GM12878 (cell line): Measurements from ENCODE around the gene SLC4A3. TPM values are rescaled to one million over a fixed set of nuclear protein-coding genes. Genes with fewer than 3 reads are reported as not detected.

Experiments used
- ATAC-seq: fragments of 200-7000 bp; cut with Tn5 transposase; 3 replicates; pipeline ENCODE4 v1.9.1; 2020; ENCODE audit warnings: mild to moderate bottlenecking, moderate library complexity
- BruUV-seq: library from RNA; stranded (reverse); fragments of 400-500 nt; replicated peaks from 2 replicates; lab custom pipeline; 2021; lab: Mats Ljungman, UMichigan
- CTCF ChIA-PET: fragments of 300-600 bp; sonication (Branson Sonifier 250); formaldehyde crosslinking; extraction: SDS; loops from one replicate; lab custom pipeline; 2021; ENCODE audit warnings: inconsistent platforms; lab: Yijun Ruan, JAX
- POLR2A ChIA-PET: fragments of 350-600 bp; formaldehyde crosslinking; extraction: SDS; loops from one replicate; lab custom pipeline; 2021; ENCODE audit warnings: inconsistent platforms; lab: Charles Lee
- RAD21 ChIA-PET: fragments of 300-600 bp; sonication (Branson Sonifier 250); formaldehyde crosslinking; loops from one replicate; lab custom pipeline; 2023; ENCODE audit warnings: antibody characterized with exemption; ENCODE audit not compliant: unreplicated experiment; lab: Charles Lee
- SMC1A ChIA-PET: fragments of 300-600 bp; sonication (Branson Sonifier 250); formaldehyde crosslinking; loops from one replicate; lab custom pipeline; 2023; ENCODE audit not compliant: unreplicated experiment, uncharacterized antibody; lab: Charles Lee
- DNase-seq: peaks from one replicate; pipeline ENCODE4 v3.0.0-alpha.2; 2011; ENCODE audit warnings: low read depth, low spot score
- FAIRE-seq: peaks from 3 replicates; lab custom pipeline; 2011; peaks lifted over from hg19 to GRCh38; lab: Jason Lieb, UNC
- H2AFZ ChIP-seq: 2 replicates; pipeline ENCODE4 v1.6.0; 2011; ENCODE audit warnings: low read depth, low read length, control low read depth; ENCODE audit not compliant: control insufficient read depth
- H3K27ac ChIP-seq: 2 replicates; pipeline ENCODE4 v1.5.1; 2011; ENCODE audit warnings: control low read depth; ENCODE audit not compliant: control insufficient read depth, insufficient read depth
- H3K27me3 ChIP-seq, 2 experiments: replicated peaks in 1 of 2; 2 replicates each; pipeline versions ENCODE4 v1.6.0 to v1.6.1; 2011; ENCODE audit warnings: low read length in 1 of 2; ENCODE audit not compliant: control insufficient read depth in 2 of 2, insufficient read depth in 2 of 2
- H3K36me3 ChIP-seq, 2 experiments: 2 replicates each; pipeline ENCODE4 v1.5.1; 2011; ENCODE audit warnings: low read length in 1 of 2; ENCODE audit not compliant: control insufficient read depth in 2 of 2, insufficient read depth in 2 of 2
- H3K4me1 ChIP-seq: 2 replicates; pipeline ENCODE4 v1.6.1; 2011; ENCODE audit warnings: mild to moderate bottlenecking, low read length, moderate library complexity, mixed read lengths; ENCODE audit not compliant: control insufficient read depth, insufficient read depth
- H3K4me2 ChIP-seq: 2 replicates; pipeline ENCODE4 v1.6.0; 2011; ENCODE audit warnings: control low read depth; ENCODE audit not compliant: control insufficient read depth, insufficient read depth
- H3K4me3 ChIP-seq: fragments of 200-600 bp; sonication (generic); 2 replicates; pipeline ENCODE4 v1.5.1; 2016
- H3K79me2 ChIP-seq: 2 replicates; pipeline ENCODE4 v1.6.0; 2011; ENCODE audit warnings: low read length; ENCODE audit not compliant: control insufficient read depth, insufficient read depth
- H3K9ac ChIP-seq: 2 replicates; pipeline ENCODE4 v1.8.0; 2011; ENCODE audit warnings: low read length, control low read depth, mixed read lengths; ENCODE audit not compliant: control insufficient read depth, insufficient read depth
- H3K9me3 ChIP-seq: replicated peaks from 3 replicates; pipeline ENCODE4 v1.5.1; 2011; ENCODE audit warnings: mild to moderate bottlenecking, low read length; ENCODE audit not compliant: control insufficient read depth, insufficient read depth
- H4K20me1 ChIP-seq: 2 replicates; pipeline ENCODE4 v1.6.0; 2011; ENCODE audit not compliant: control insufficient read depth, insufficient read depth
- NFYB ChIP-seq: IDR thresholded peaks from 2 replicates; pipeline ENCODE4 v1.6.1; 2011; ENCODE audit warnings: low read depth, mild to moderate bottlenecking, low read length, improper control_type of control experiment, moderate library complexity; ENCODE audit not compliant: insufficient read depth
- SMC3 ChIP-seq: IDR thresholded peaks from 2 replicates; pipeline ENCODE4 v1.6.1; 2011; ENCODE audit warnings: low read length, improper control_type of control experiment, borderline replicate concordance
- SPI1 ChIP-seq: IDR thresholded peaks from 2 replicates; pipeline ENCODE4 v1.6.1; 2011; ENCODE audit warnings: low read depth, mild to moderate bottlenecking, low read length, moderate library complexity, borderline replicate concordance; ENCODE audit not compliant: insufficient read depth
- TCF7 ChIP-seq: IDR thresholded peaks from 2 replicates; pipeline ENCODE4 v1.6.1; 2014; ENCODE audit warnings: antibody characterized with exemption, borderline replicate concordance
- WRNIP1 ChIP-seq: IDR thresholded peaks from 2 replicates; pipeline ENCODE4 v1.6.1; 2011; ENCODE audit warnings: low read depth, low read length, improper control_type of control experiment, borderline replicate concordance
- ZNF274 ChIP-seq: IDR thresholded peaks from one replicate; pipeline ENCODE4 v1.8.0; 2011; ENCODE audit not compliant: insufficient read length, insufficient read depth
- WGBS: methylation state at CpG from one replicate; pipeline ENCODE4 v1.1.6; 2016; ENCODE audit warnings: low lambda C conversion rate; ENCODE audit not compliant: insufficient replicate concordance, insufficient coverage; ENCODE audit errors: missing lambda C conversion rate; 5-methylcytosine and 5-hydroxymethylcytosine counted together
- in situ Hi-C: fragments of 300-500 bp; cut with MboI; formaldehyde crosslinking; loops from 9 replicates; pipeline ENCODE4 v1.14.3; 2018; ENCODE audit warnings: mixed read lengths
- intact Hi-C: fragments of 100-400 bp; cut with micrococcal nuclease; formaldehyde crosslinking; loops from one replicate; pipeline ENCODE4 v1.14.2; 2022; ENCODE audit not compliant: unreplicated experiment
- polyA plus RNA-seq, 11 experiments: library from polyadenylated mRNA; depleted of rRNA in 4 of 11; unstranded in 6 of 11; stranded (reverse) in 5 of 11; fragments of >200 nt; fragmentation: Nextera tagmentation in 4 of 11; fragmentation: Illumina TruSeq in 1 of 11; extraction: Ambion mirVana in 4 of 11; extraction: Trizol in 1 of 11; gene quantifications; 1 replicate in 1 of 11; 2 replicates in 10 of 11; pipeline versions ENCODE4 v1.2.1 to v1.2.3, GENCODE V29; 2011 to 2016; ENCODE audit warnings: inconsistent platforms in 2 of 11, missing spikeins in 2 of 11, low read depth in 1 of 11
- total RNA-seq, 4 experiments: library from RNA; depleted of rRNA in 3 of 4; stranded (reverse); fragments of >200 nt in 3 of 4; fragmentation: Illumina TruSeq in 1 of 4; extraction: Trizol in 1 of 4; gene quantifications; 2 replicates each; pipeline versions ENCODE4 v1.2.1 to v1.2.3, GENCODE V29; 2013 to 2021
- TF ChIP-seq, protein P1 (sequence below): IDR thresholded peaks from 2 replicates; pipeline ENCODE4 v1.6.1; 2011; ENCODE audit warnings: mild to moderate bottlenecking, low read depth, low read length, moderate library complexity; ENCODE audit not compliant: insufficient replicate concordance

The SLC4A3 gene
- total and polyA plus RNA-seq, 10 of the 15 experiments (the other 5 are each of a cell fraction or from before 2014, with no cell fraction given), result 0.05 to 0.08 TPM; not detected in 8

GRCh38 chr2:219661197-219661954 lies 33.9 kb downstream of the SLC4A3 start:
- no peak overlapping the region for H2AFZ ChIP-seq
- TF ChIP-seq ZNF274 (no peak), SMC3 (no peak), TCF7 (peak; percentile 33; the same call in 1 of the 2 replicates), WRNIP1 (no peak), SPI1 (0 out of 2 replicates have a peak, but pooled peaks have one; percentile 6), NFYB (no peak)
- TF ChIP-seq, protein P1, sequence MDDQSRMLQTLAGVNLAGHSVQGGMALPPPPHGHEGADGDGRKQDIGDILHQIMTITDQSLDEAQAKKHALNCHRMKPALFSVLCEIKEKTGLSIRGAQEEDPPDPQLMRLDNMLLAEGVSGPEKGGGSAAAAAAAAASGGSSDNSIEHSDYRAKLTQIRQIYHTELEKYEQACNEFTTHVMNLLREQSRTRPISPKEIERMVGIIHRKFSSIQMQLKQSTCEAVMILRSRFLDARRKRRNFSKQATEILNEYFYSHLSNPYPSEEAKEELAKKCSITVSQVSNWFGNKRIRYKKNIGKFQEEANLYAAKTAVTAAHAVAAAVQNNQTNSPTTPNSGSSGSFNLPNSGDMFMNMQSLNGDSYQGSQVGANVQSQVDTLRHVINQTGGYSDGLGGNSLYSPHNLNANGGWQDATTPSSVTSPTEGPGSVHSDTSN, result peak; percentile 66
- H3K79me2 ChIP-seq, result no peaks in the 10 kb centered on the region
- intact Hi-C loops (no loop called here), in situ Hi-C loops (no loop called here)
- H3K9me3 ChIP-seq, result peaks cover 8% of the 10 kb centered on the region; the same call in 2 of the 3 replicates
- DNase-seq, result peak; percentile 44
- 8% methylated on average over 7 of the region's 7 CpGs for WGBS
- ChIA-PET CTCF (interaction anchor here (0.7 to 3.9 kb wide), 3 partner anchors 13 to 456 kb away, joined by 3 to 15 read pairs (median 4); no protein-coding TSS in a partner anchor), POLR2A (no interaction called here), SMC1A (interaction anchor here (1.8 kb wide), 1 partner anchor 10 kb away, joined by 5 read pairs; no protein-coding TSS in a partner anchor), RAD21 (interaction anchor here (1.2 kb wide), 1 partner anchor 24 kb away, joined by 3 read pairs; no protein-coding TSS in a partner anchor)
- H3K9ac ChIP-seq, result no peak overlapping the region
- no peaks in the 10 kb centered on the region for H3K36me3 ChIP-seq
- peak overlapping the region; percentile 49 for H3K4me2 ChIP-seq
- ATAC-seq, result peak; percentile 98
- FAIRE-seq, result no peak
- H3K27me3 ChIP-seq, result no peaks in the 10 kb centered on the region
- H3K27ac ChIP-seq, result peak overlapping the region; percentile 59
- H4K20me1 ChIP-seq, result no peaks in the 10 kb centered on the region
- H3K4me1 ChIP-seq, result peaks cover 9% of the 10 kb centered on the region
- no TSS peak for BruUV-seq
- no peak overlapping the region for H3K4me3 ChIP-seq
